T-helper 1 cell treated with Interleukin-12 subunit alpha and Interleukin-12 subunit beta and Interleukin-4 antibody, amounts not matched to agents 30 μg/mL and 1 μg/mL, for 36 hours (primary cell): ENCODE measurements around the gene BTG3.

ENCODE experiments used
- H3K27ac Mint-ChIP-seq: one replicate; pipeline ENCODE4 v1.8.0; 2021; ENCODE audit warnings: mild to moderate bottlenecking, mixed read lengths
- H3K27me3 Mint-ChIP-seq: one replicate; pipeline ENCODE4 v1.8.0; 2021; ENCODE audit warnings: low read depth, mixed read lengths
- H3K36me3 Mint-ChIP-seq: one replicate; pipeline ENCODE4 v1.8.0; 2021; ENCODE audit warnings: low read depth, mixed read lengths
- H3K4me1 Mint-ChIP-seq: one replicate; pipeline ENCODE4 v1.8.0; 2021; ENCODE audit warnings: low read depth, mixed read lengths
- H3K4me3 Mint-ChIP-seq: one replicate; pipeline ENCODE4 v1.8.0; 2021; ENCODE audit warnings: mild to moderate bottlenecking, moderate library complexity, mixed read lengths
- H3K9me3 Mint-ChIP-seq: one replicate; pipeline ENCODE4 v1.8.0; 2021; ENCODE audit warnings: mixed read lengths

The BTG3 gene

GRCh38 chr21:17575076-17575475, 37.6 kb downstream of the BTG3 start:
- Mint-ChIP-seq H3K27me3 (peaks cover 15% of the 10 kb centered on the region), H3K4me1 (no peaks in the 10 kb centered on the region), H3K9me3 (no peaks in the 10 kb centered on the region), H3K27ac (no peak overlapping the region), H3K4me3 (no peak overlapping the region), H3K36me3 (no peaks in the 10 kb centered on the region)

- Mint-ChIP-seq H3K27ac (no peak overlapping the region), H3K4me1 (no peaks in the 10 kb centered on the region), H3K27me3 (peaks cover 11% of the 10 kb centered on the region), H3K9me3 (no peaks in the 10 kb centered on the region), H3K36me3 (no peaks in the 10 kb centered on the region), H3K4me3 (no peak overlapping the region)
These were observed 40.3 kb downstream of the BTG3 start for GRCh38 chr21:17572431-17572830.

GRCh38 chr21:17570786-17571185, 41.9 kb downstream of the BTG3 start:
- Mint-ChIP-seq H3K36me3 (no peaks in the 10 kb centered on the region), H3K27ac (no peak overlapping the region), H3K4me3 (no peak overlapping the region), H3K4me1 (no peaks in the 10 kb centered on the region), H3K27me3 (peaks cover 11% of the 10 kb centered on the region), H3K9me3 (no peaks in the 10 kb centered on the region)

GRCh38 chr21:17560377-17561025, 52.2 kb downstream of the BTG3 start:
- Mint-ChIP-seq H3K27me3 (peaks cover 4% of the 10 kb centered on the region), H3K27ac (no peak overlapping the region), H3K9me3 (no peaks in the 10 kb centered on the region), H3K4me1 (no peaks in the 10 kb centered on the region), H3K4me3 (no peak overlapping the region), H3K36me3 (no peaks in the 10 kb centered on the region)

GRCh38 chr21:17554679-17555465, 57.8 kb downstream of the BTG3 start:
- H3K27ac Mint-ChIP-seq: no peak overlapping the region
- H3K9me3 Mint-ChIP-seq: no peaks in the 10 kb centered on the region
- no peaks in the 10 kb centered on the region for H3K36me3 Mint-ChIP-seq
- peaks cover 4% of the 10 kb centered on the region for H3K27me3 Mint-ChIP-seq
- H3K4me1 Mint-ChIP-seq: no peaks in the 10 kb centered on the region
- H3K4me3 Mint-ChIP-seq: no peak overlapping the region

- Mint-ChIP-seq H3K4me1 (no peaks in the 10 kb centered on the region), H3K27me3 (peaks cover 4% of the 10 kb centered on the region), H3K9me3 (no peaks in the 10 kb centered on the region), H3K36me3 (no peaks in the 10 kb centered on the region), H3K27ac (no peak overlapping the region), H3K4me3 (no peak overlapping the region)
These were observed 58.6 kb downstream of the BTG3 start for GRCh38 chr21:17554120-17554519.

- Mint-ChIP-seq H3K27me3 (peaks cover 4% of the 10 kb centered on the region), H3K9me3 (no peaks in the 10 kb centered on the region), H3K36me3 (no peaks in the 10 kb centered on the region), H3K27ac (no peak overlapping the region), H3K4me3 (no peak overlapping the region), H3K4me1 (no peaks in the 10 kb centered on the region)
These were observed 60.3 kb downstream of the BTG3 start for GRCh38 chr21:17552410-17552809.

GRCh38 chr21:17550671-17551308, 61.9 kb downstream of the BTG3 start:
- Mint-ChIP-seq H3K27me3 (no peaks in the 10 kb centered on the region), H3K36me3 (no peaks in the 10 kb centered on the region), H3K9me3 (no peaks in the 10 kb centered on the region), H3K27ac (no peak overlapping the region), H3K4me1 (no peaks in the 10 kb centered on the region), H3K4me3 (no peak overlapping the region)

- no peaks in the 10 kb centered on the region for H3K27me3 Mint-ChIP-seq
- no peak overlapping the region for H3K27ac Mint-ChIP-seq
- no peaks in the 10 kb centered on the region for H3K9me3 Mint-ChIP-seq
- no peaks in the 10 kb centered on the region for H3K36me3 Mint-ChIP-seq
- H3K4me1 Mint-ChIP-seq: no peaks in the 10 kb centered on the region
- no peak overlapping the region for H3K4me3 Mint-ChIP-seq
These were observed 64.4 kb downstream of the BTG3 start for GRCh38 chr21:17548262-17548661.

GRCh38 chr21:17545007-17545406, 67.7 kb downstream of the BTG3 start:
- Mint-ChIP-seq H3K36me3 (no peaks in the 10 kb centered on the region), H3K4me1 (no peaks in the 10 kb centered on the region), H3K9me3 (no peaks in the 10 kb centered on the region), H3K27me3 (no peaks in the 10 kb centered on the region), H3K4me3 (no peak overlapping the region), H3K27ac (no peak overlapping the region)
